Muscle of leg (tissue), 11 donors: ENCODE measurements around the gene ATP6V1G3. TPM values are rescaled to one million over a fixed set of nuclear protein-coding genes. Genes with fewer than 3 reads are reported as not detected.
"Not testable (repeated sequence)": the region's sequence is repeated elsewhere in the genome, so short reads cannot be mapped to it uniquely, and the experiment has no call there.

Experiments used
- DNase-seq: peaks from one replicate; pipeline ENCODE4 v3.0.0; 2013
- H3K27ac ChIP-seq: one replicate; pipeline ENCODE4 v1.5.1; 2013; ENCODE audit warnings: mild to moderate bottlenecking, low read length, control low read depth
- H3K27me3 ChIP-seq: one replicate; pipeline ENCODE4 v1.6.1; 2013; ENCODE audit warnings: low read length; ENCODE audit not compliant: control insufficient read depth, insufficient read depth
- H3K36me3 ChIP-seq: one replicate; pipeline ENCODE4 v1.6.1; 2013; ENCODE audit warnings: low read length; ENCODE audit not compliant: control insufficient read depth, insufficient read depth
- H3K4me1 ChIP-seq: one replicate; pipeline ENCODE4 v1.6.1; 2013; ENCODE audit warnings: low read length; ENCODE audit not compliant: control insufficient read depth, insufficient read depth
- H3K4me3 ChIP-seq: one replicate; pipeline ENCODE4 v1.5.1; 2013; ENCODE audit warnings: low read length, control low read depth
- H3K9me3 ChIP-seq: replicated peaks from 2 replicates; pipeline ENCODE4 v1.6.1; 2013; ENCODE audit warnings: low read depth, low read length; ENCODE audit not compliant: control insufficient read depth
- WGBS: methylation state at CpG from one replicate; pipeline ENCODE4 v1.1.5; 2013; ENCODE audit warnings: missing lambda C conversion rate; ENCODE audit not compliant: insufficient coverage; 5-methylcytosine and 5-hydroxymethylcytosine counted together
- polyA plus RNA-seq, 8 donors: library from polyadenylated mRNA; unstranded; fragments of 120-200 nt; gene quantifications; one replicate each; pipeline versions ENCODE4 v1.2.1 to v1.2.3, GENCODE V29; 2013; ENCODE audit warnings: inconsistent platforms in 1 of 8, low replicate concordance in 1 of 8; ENCODE audit not compliant: insufficient read length in 8 of 8, insufficient read depth in 1 of 8
- total RNA-seq: library from RNA; stranded (reverse); fragments of 120-200 nt; gene quantifications from one replicate; pipeline ENCODE4 v1.2.4, GENCODE V29; 2013

The ATP6V1G3 gene
- total and polyA plus RNA-seq, 9 donors: not detected

GRCh38 chr1:198524556-198524955 lies 15.9 kb downstream of the ATP6V1G3 start:
- no peaks in the 10 kb centered on the region for H3K36me3 ChIP-seq
- H3K27ac ChIP-seq: no peak overlapping the region
- DNase-seq: no peak
- no peak overlapping the region for H3K4me3 ChIP-seq
- no CpG with 5 or more reads among the region's 2 CpGs for WGBS
- H3K27me3 ChIP-seq: no peaks in the 10 kb centered on the region
- no peaks in the 10 kb centered on the region for H3K9me3 ChIP-seq
- H3K4me1 ChIP-seq: no peaks in the 10 kb centered on the region

GRCh38 chr1:198524127-198524526 lies 16.4 kb downstream of the ATP6V1G3 start:
- not testable (repeated sequence) for H3K4me1 ChIP-seq, H3K36me3 ChIP-seq, H3K9me3 ChIP-seq, H3K27me3 ChIP-seq, H3K4me3 ChIP-seq, DNase-seq, H3K27ac ChIP-seq
- WGBS: 72% methylated on average over 3 of the region's 10 CpGs

- WGBS: no CpG with 5 or more reads among the region's 2 CpGs
- Histone ChIP-seq H3K4me1 (no peaks in the 10 kb centered on the region), H3K27ac (no peak overlapping the region), H3K27me3 (no peaks in the 10 kb centered on the region), H3K4me3 (no peak overlapping the region), H3K36me3 (no peaks in the 10 kb centered on the region), H3K9me3 (no peaks in the 10 kb centered on the region)
- DNase-seq: no peak
These were observed 17.1 kb downstream of the ATP6V1G3 start for GRCh38 chr1:198523182-198523950.

GRCh38 chr1:198520524-198521254 lies 19.8 kb downstream of the ATP6V1G3 start:
- H3K9me3 ChIP-seq: no peaks in the 10 kb centered on the region
- no peaks in the 10 kb centered on the region for H3K4me1 ChIP-seq
- no peak for DNase-seq
- H3K27ac ChIP-seq: no peak overlapping the region
- WGBS: no CpG with 5 or more reads among the region's 5 CpGs
- no peak overlapping the region for H3K4me3 ChIP-seq
- no peaks in the 10 kb centered on the region for H3K36me3 ChIP-seq
- H3K27me3 ChIP-seq: no peaks in the 10 kb centered on the region

GRCh38 chr1:198519639-198520501 lies 20.6 kb downstream of the ATP6V1G3 start:
- Histone ChIP-seq H3K4me1 (no peaks in the 10 kb centered on the region), H3K27ac (no peak overlapping the region), H3K4me3 (no peak overlapping the region)

GRCh38 chr1:198517623-198518199 lies 22.8 kb downstream of the ATP6V1G3 start:
- no peaks in the 10 kb centered on the region for H3K27me3 ChIP-seq
- H3K4me1 ChIP-seq: no peaks in the 10 kb centered on the region
- no peak overlapping the region for H3K4me3 ChIP-seq
- H3K27ac ChIP-seq: no peak overlapping the region
- H3K9me3 ChIP-seq: no peaks in the 10 kb centered on the region
- DNase-seq: no peak
- H3K36me3 ChIP-seq: no peaks in the 10 kb centered on the region

More at GRCh38 chr1:198519639-198520501, 20.6 kb downstream of the ATP6V1G3 start:
- WGBS: 91% methylated on average over 4 of the region's 10 CpGs
- no peaks in the 10 kb centered on the region for H3K9me3 ChIP-seq
- DNase-seq: no peak
- no peaks in the 10 kb centered on the region for H3K36me3 ChIP-seq
- H3K27me3 ChIP-seq: no peaks in the 10 kb centered on the region

GRCh38 chr1:198500096-198500495 lies 40.4 kb downstream of the ATP6V1G3 start:
- H3K36me3 ChIP-seq: no peaks in the 10 kb centered on the region
- H3K27me3 ChIP-seq: no peaks in the 10 kb centered on the region
- DNase-seq: peak; percentile 24
- H3K4me1 ChIP-seq: no peaks in the 10 kb centered on the region
- no peaks in the 10 kb centered on the region for H3K9me3 ChIP-seq
- no peak overlapping the region for H3K4me3 ChIP-seq
- H3K27ac ChIP-seq: no peak overlapping the region

GRCh38 chr1:198499588-198499987 lies 40.9 kb downstream of the ATP6V1G3 start:
- DNase-seq: no peak
- no peaks in the 10 kb centered on the region for H3K4me1 ChIP-seq
- WGBS: no CpG with 5 or more reads among the region's 1 CpG
- H3K36me3 ChIP-seq: no peaks in the 10 kb centered on the region
- no peaks in the 10 kb centered on the region for H3K9me3 ChIP-seq
- H3K27me3 ChIP-seq: no peaks in the 10 kb centered on the region
- no peak overlapping the region for H3K4me3 ChIP-seq
- no peak overlapping the region for H3K27ac ChIP-seq

- H3K27ac ChIP-seq: no peak overlapping the region
- no peaks in the 10 kb centered on the region for H3K36me3 ChIP-seq
- no CpG with 5 or more reads among the region's 1 CpG for WGBS
- H3K4me1 ChIP-seq: no peaks in the 10 kb centered on the region
- no peak for DNase-seq
- H3K4me3 ChIP-seq: no peak overlapping the region
- H3K27me3 ChIP-seq: no peaks in the 10 kb centered on the region
- H3K9me3 ChIP-seq: no peaks in the 10 kb centered on the region
These were observed 41.6 kb downstream of the ATP6V1G3 start for GRCh38 chr1:198498881-198499280.

GRCh38 chr1:198498103-198498385 lies 42.4 kb downstream of the ATP6V1G3 start:
- Histone ChIP-seq H3K27me3 (no peaks in the 10 kb centered on the region), H3K9me3 (no peaks in the 10 kb centered on the region), H3K4me3 (no peak overlapping the region), H3K4me1 (no peaks in the 10 kb centered on the region), H3K27ac (no peak overlapping the region), H3K36me3 (no peaks in the 10 kb centered on the region)
- no peak for DNase-seq
- 100% methylated on average over 1 of the region's 1 CpG for WGBS
